HG02678 (cell line): Measurements from ENCODE around the gene AK8.

Experiments
- ATAC-seq: cut with Tn5 transposase; IDR thresholded peaks from one replicate; pipeline ENCODE4 v1.9.1; 2021; ENCODE audit warnings: mild to moderate bottlenecking, moderate library complexity; ENCODE audit not compliant: unreplicated experiment

Gene AK8

GRCh38 chr9:132877824-132878694 lies at the start of gene AK8:
Gene AK8, minus strand, starts transcription at chr9:132878284. Its CDS starts 29 bp downstream, at chr9:132878255.
- ATAC-seq: peak; percentile 76

DNA sequence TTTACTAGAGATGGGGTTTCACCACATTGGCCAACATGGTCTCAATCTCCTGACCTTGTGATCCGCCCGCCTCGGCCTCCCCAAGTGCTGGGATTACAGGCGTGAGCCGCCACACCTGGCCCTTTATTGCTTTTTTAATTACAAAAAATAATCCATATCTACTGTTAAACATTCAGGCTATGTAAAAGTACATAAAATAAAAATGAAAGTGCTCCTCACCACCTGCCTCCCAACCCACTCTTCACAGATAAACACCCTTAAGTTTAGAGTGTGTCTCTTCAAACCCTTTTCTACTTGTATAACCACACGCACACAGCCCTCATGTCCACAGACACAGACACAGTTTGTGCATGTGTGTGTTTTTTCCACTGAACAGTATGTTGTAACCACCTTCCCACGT lies 49.6 kb upstream of the AK8 start:
- no peak for ATAC-seq

- no peak for ATAC-seq
These were observed 45.3 kb upstream of the AK8 start for GRCh38 chr9:132923346-132923902.

DNA sequence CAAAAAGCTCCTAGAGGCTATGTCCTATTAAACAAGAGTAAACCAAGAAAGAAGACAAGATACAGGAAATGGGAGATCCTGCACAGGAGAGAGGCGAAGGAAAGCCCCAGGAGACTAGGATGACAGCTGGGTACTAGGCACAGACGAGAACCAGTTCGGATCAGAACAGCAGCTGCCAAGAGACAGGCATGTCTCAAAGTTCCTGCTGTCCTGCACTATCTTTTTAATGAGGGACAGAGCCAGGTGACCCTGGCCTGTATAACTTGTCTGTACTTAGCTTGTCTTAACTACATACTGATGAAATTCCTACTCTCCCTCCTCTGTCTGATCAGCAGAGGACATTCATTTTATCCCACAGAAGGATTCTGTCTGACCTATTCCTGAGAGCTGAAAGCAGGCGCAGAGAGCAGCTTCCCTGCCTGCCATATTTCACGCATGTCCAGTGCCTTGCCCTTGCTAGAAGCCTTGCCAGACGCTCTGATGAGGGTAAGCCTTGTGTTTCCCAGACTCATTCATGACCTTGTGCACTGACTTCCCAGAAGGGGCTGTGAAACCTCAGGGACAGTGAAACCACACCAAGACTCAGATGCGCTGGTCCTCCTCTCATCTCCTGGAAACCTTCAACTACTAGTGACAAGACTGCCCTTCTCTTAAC lies 41.7 kb upstream of the AK8 start:
- no peak for ATAC-seq

GRCh38 chr9:132914924-132915323 lies 36.8 kb upstream of the AK8 start:
- ATAC-seq: no peak

DNA sequence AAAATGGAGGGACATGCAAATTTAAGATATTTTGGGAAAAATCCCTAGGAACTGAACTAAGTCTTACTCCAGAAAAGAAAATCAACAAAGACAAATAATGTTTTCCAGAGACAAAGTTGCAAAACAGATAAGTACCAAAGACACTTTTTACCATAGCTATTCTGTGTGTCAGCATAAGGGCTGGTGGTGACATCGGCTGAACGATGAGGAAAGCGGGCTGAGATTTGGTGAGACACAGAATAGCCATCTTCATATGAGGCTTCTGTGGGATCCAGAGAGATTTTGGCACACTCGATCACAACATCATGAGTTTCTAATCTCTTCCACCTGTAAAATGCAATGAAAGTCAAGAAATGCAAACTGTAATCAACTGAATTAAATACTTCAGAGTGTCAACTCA lies 34.0 kb upstream of the AK8 start:
- ATAC-seq: no peak

DNA sequence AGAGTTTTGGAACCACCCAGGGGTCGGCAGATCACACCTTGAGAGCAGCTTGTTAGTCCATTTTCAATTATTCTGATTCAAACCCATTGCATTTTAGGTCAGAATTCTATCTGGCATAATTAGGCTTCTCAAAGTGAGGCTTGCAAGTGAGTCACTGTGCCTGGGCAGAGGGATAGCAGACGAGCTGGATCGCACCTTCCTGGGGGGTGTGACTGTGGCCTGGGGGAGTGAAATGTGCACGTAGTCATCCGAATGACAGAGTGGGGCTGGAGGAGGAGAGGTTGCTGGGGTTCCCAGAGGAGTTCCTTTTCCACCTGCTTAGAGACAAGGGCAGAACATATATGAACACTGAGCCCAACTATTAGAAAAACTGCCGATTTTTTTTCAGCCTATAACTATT lies 32.3 kb upstream of the AK8 start:
- ATAC-seq: no peak

- no peak for ATAC-seq
These were observed 31.2 kb upstream of the AK8 start for GRCh38 chr9:132909311-132909710.

- no peak for ATAC-seq
These were observed 30.6 kb upstream of the AK8 start for GRCh38 chr9:132908635-132909034.

- no peak for ATAC-seq
These were observed 27.6 kb upstream of the AK8 start for GRCh38 chr9:132905726-132906125.

GRCh38 chr9:132903574-132904492 lies 25.7 kb upstream of the AK8 start:
- ATAC-seq: no peak

DNA sequence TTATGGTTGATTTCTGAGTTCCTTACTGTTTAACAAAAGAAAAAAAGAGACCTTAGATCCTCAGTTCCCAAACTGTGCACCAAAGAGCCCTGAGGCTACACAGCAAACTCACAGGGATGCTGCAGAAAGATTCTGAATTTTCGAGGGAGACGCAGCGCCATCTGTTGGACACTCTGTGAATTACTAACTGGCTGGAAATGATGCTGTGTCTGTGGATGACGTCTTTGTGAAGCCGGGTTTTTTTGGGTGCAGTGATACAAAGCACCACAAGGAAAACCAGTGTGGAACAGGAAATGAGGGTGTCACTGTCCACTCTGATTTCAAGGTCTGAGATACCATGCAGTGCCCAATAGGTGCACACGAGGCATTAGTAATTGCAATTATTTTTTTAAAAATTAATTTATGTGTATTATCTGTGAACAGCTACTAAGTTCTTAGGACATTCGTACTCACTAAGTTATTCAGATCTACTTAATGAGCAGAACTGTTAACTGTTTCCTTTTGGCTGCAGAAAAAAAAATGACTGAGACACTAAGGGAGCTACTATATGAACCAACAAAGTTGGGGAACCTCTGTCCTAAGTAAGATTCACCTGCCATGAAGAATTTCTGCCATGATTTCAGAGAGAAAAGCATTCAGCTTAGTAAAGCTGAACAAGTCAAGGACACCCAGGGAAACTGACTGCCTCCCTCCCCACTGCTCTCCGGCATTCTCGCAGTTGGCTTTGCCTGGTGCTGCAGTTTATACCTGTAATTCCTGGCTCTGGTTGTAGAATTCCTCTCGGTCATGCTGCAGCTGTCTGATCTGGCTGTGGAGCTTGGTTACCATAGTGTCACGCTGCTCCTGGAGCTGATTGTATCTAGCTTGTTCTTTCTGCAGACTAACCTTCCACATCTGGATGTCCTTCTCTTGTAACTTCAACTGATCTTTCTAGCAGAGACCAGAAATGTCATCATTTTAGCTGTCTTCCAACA lies 24.1 kb upstream of the AK8 start:
- ATAC-seq: no peak

GRCh38 chr9:132898051-132898450 lies 20.0 kb upstream of the AK8 start:
- ATAC-seq: no peak

GRCh38 chr9:132896906-132897305 lies 18.8 kb upstream of the AK8 start:
- no peak for ATAC-seq

DNA sequence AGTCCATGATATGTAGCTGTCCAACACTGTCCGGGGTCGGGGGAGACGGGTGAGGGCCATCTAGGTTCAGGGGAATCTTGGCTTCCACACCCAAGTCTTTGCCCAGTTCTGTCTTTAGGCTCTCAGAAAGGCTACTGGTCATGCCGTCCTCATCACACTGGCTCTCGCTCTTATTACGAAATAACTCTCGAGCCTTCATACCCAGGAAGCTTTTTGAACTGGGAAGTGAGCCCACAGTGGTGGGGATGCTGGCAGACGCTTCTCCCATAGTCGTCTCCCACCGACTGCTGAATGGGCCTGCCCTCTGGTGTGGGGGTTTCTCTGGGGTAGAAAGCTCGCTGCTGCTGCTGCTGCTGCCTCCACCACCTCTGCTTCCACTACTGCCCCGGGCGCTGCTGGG lies 18.2 kb upstream of the AK8 start:
- ATAC-seq: no peak

DNA sequence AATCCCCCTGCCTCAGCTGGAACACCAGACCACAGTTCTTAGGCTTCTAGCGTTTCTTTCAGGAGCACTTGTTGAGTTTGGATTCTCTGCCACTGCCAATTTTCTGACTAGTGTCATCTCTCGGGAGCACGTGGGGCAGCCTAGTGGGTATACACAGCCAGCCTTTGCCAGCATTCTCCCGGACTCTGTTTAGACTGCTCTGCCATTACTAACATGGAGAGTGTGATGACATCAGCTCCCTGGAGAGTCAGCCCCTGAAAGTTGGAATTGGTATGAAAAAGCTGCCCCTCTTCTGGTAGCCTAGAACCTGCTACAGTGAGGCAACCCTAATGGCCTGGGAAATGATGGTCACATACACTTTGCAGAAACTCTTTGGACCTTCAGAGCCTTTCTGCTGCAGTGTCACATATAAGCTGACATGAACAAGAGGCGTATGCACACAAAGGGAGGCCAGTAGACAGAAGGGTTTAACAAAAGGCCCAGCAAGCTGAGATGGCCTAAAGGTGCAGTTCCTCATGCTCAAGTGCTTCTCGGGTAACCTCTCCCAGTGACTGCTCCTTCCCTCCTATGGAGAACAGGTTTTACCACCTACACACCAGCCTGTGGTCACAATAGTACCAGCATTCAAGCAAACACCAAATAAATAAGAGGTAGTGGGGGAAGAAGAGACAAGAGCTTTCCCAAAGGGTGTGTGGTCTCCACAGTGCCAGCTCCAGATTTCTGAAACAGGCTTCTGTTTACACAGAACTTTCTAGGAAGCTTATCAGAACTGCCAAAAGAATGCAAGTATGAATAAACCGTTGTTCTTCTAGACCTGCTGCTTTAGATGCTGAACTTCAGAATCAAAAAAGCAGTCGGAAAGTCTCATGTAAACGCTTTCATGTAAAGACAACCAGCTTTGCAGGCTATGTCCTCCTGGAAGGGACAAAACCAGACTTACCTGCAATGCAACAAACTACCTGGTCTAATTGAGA lies 17.1 kb upstream of the AK8 start:
- no peak for ATAC-seq

DNA sequence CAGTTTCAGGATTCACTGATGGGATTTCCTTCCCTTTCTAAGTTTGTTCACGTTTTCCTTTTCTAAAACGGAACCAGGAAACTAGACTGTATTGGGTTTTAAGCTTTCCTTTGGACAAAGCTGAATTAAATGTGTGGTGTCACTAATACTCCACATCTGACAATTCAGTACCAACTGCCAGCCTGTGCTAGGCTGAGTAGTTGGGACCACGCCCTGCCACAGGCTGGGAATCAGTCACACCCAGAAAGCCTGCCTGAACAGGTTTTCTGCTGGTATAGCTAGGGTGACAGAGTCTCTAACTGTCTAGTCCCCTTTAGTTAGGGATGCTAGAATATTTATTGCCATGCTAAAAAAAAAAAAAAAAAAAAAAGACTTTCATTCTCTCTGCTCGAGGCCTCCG lies 16.3 kb upstream of the AK8 start:
- no peak for ATAC-seq

GRCh38 chr9:132892400-132892799 lies 14.3 kb upstream of the AK8 start:
- no peak for ATAC-seq

- ATAC-seq: no peak
These were observed 10.1 kb upstream of the AK8 start for GRCh38 chr9:132888151-132888550.
